Endothelial cell of umbilical vein (primary cell): Measurements from ENCODE around the gene PTPN13. TPM values are rescaled to one million over a fixed set of nuclear protein-coding genes. Genes with fewer than 3 reads are reported as not detected.

Source experiments
- BruUV-seq: library from RNA; stranded (reverse); fragments of 400-500 nt; replicated peaks from 2 replicates; lab custom pipeline; 2021; lab: Mats Ljungman, UMichigan
- CTCF ChIA-PET: fragments of 300-600, 350-600 bp; sonication (Branson Sonifier 250); formaldehyde crosslinking; loops from one replicate; lab custom pipeline; 2021; ENCODE audit warnings: antibody characterized with exemption, inconsistent platforms; lab: Charles Lee
- POLR2A ChIA-PET: fragments of 300-600, 350-600 bp; sonication (Branson Sonifier 250); formaldehyde crosslinking; loops from one replicate; lab custom pipeline; 2021; ENCODE audit warnings: antibody characterized with exemption, inconsistent platforms; lab: Charles Lee
- DNase-seq: peaks from one replicate; pipeline ENCODE4 v3.0.0-alpha.2; 2011; ENCODE audit warnings: low read depth, low spot score
- FAIRE-seq: peaks from 2 replicates; lab custom pipeline; 2011; peaks lifted over from hg19 to GRCh38; lab: Jason Lieb, UNC
- H2AFZ ChIP-seq: 2 replicates; pipeline ENCODE4 v1.6.0; 2012; ENCODE audit warnings: low read depth, low read length, control low read depth, inconsistent platforms
- H3K27ac ChIP-seq: 2 replicates; pipeline ENCODE4 v1.5.1; 2011; ENCODE audit warnings: low read depth, mild to moderate bottlenecking, control low read depth, low read length, moderate library complexity; ENCODE audit not compliant: insufficient read depth
- H3K27me3 ChIP-seq, 2 experiments: 2 replicates each; pipeline versions ENCODE4 v1.6.0 to v1.6.1; 2011; ENCODE audit warnings: low read length in 2 of 2, mixed read lengths in 1 of 2; ENCODE audit not compliant: control insufficient read depth in 2 of 2, insufficient read depth in 2 of 2
- H3K36me3 ChIP-seq, 2 experiments: 2 replicates in 1 of 2; 3 replicates in 1 of 2; pipeline ENCODE4 v1.5.1; 2011; ENCODE audit warnings: low read length in 2 of 2, mild to moderate bottlenecking in 1 of 2, moderate library complexity in 1 of 2; ENCODE audit not compliant: control insufficient read depth in 2 of 2, insufficient read depth in 2 of 2; ENCODE audit errors: extremely low read depth in 1 of 2
- H3K4me1 ChIP-seq: 3 replicates; pipeline ENCODE4 v1.5.1; 2011; ENCODE audit warnings: mild to moderate bottlenecking, low read length; ENCODE audit not compliant: control insufficient read depth, insufficient read depth; ENCODE audit errors: extremely low read depth
- H3K4me2 ChIP-seq: 2 replicates; pipeline ENCODE4 v1.6.1; 2011; ENCODE audit warnings: low read length, control low read depth, mixed read lengths; ENCODE audit not compliant: insufficient read depth
- H3K4me3 ChIP-seq, 3 experiments: fragments of 200-600 bp in 1 of 3; sonication (generic), shearing (Covaris generic) in 1 of 3; replicated peaks in 1 of 3; 2 replicates each; pipeline ENCODE4 v1.5.1; 2011 to 2016; ENCODE audit warnings: control low read depth in 3 of 3, low read length in 3 of 3, mild to moderate bottlenecking in 2 of 3, inconsistent platforms in 1 of 3, low read depth in 1 of 3, moderate library complexity in 1 of 3; ENCODE audit not compliant: insufficient read depth in 1 of 3
- H3K79me2 ChIP-seq: 2 replicates; pipeline ENCODE4 v1.6.0; 2012; ENCODE audit warnings: low read length, inconsistent platforms; ENCODE audit not compliant: control insufficient read depth, insufficient read depth
- H3K9ac ChIP-seq: replicated peaks from 2 replicates; pipeline ENCODE3; 2011; ENCODE audit warnings: low read length, control low read depth; ENCODE audit not compliant: insufficient read depth; ENCODE audit errors: extremely low read depth
- H3K9me1 ChIP-seq: replicated peaks from 3 replicates; pipeline ENCODE4 v1.6.0; 2011; ENCODE audit warnings: mild to moderate bottlenecking, low read length; ENCODE audit not compliant: control insufficient read depth, insufficient read depth; ENCODE audit errors: extremely low read depth
- H3K9me3 ChIP-seq: replicated peaks from 2 replicates; pipeline ENCODE4 v1.5.1; 2012; ENCODE audit warnings: low read length, inconsistent platforms; ENCODE audit not compliant: control insufficient read depth, insufficient read depth
- H4K20me1 ChIP-seq: replicated peaks from 2 replicates; pipeline ENCODE3; 2011; ENCODE audit warnings: mild to moderate bottlenecking, low read length; ENCODE audit not compliant: control insufficient read depth, insufficient read depth; ENCODE audit errors: extremely low read depth
- EZH2 ChIP-seq: IDR thresholded peaks from 2 replicates; pipeline ENCODE4 v1.6.1; 2012; ENCODE audit warnings: borderline replicate concordance, low read depth, mild to moderate bottlenecking, moderate library complexity, low read length, inconsistent platforms; ENCODE audit not compliant: severe bottlenecking
- FOS ChIP-seq: IDR thresholded peaks from 2 replicates; pipeline ENCODE4 v1.6.1; 2011; ENCODE audit warnings: mild to moderate bottlenecking, low read length, moderate library complexity, borderline replicate concordance; ENCODE audit not compliant: insufficient read depth
- GATA2 ChIP-seq: IDR thresholded peaks from 2 replicates; pipeline ENCODE4 v1.7.0; 2011; ENCODE audit warnings: low read depth, mild to moderate bottlenecking, moderate library complexity, mixed read lengths, low read length; ENCODE audit not compliant: insufficient read length, insufficient read depth
- JUN ChIP-seq: IDR thresholded peaks from 2 replicates; pipeline ENCODE4 v1.6.1; 2011; ENCODE audit warnings: borderline replicate concordance, low read depth; ENCODE audit not compliant: insufficient read length, insufficient read depth
- MYC ChIP-seq: IDR thresholded peaks from one replicate; pipeline ENCODE4 v1.6.1; 2011; ENCODE audit warnings: mild to moderate bottlenecking, low read depth, low read length
- POLR2A ChIP-seq: IDR thresholded peaks from 2 replicates; pipeline ENCODE4 v1.6.1; 2012; ENCODE audit warnings: low read depth, mild to moderate bottlenecking, control low read depth, low read length
- POLR2AphosphoS5 ChIP-seq: IDR thresholded peaks from 2 replicates; pipeline ENCODE4 v1.6.1; 2012; ENCODE audit warnings: low read depth, mild to moderate bottlenecking, control low read depth, low read length, moderate library complexity; ENCODE audit not compliant: insufficient read depth
- dilution Hi-C: fragments of 300-500 bp; cut with MboI; formaldehyde crosslinking; loops from one replicate; pipeline ENCODE4 v1.15.0; 2019; ENCODE audit warnings: low sequenced_read_pairs; ENCODE audit not compliant: extremely low pct_ligation_motif_present
- intact Hi-C: fragments of 100-400 bp; cut with micrococcal nuclease; formaldehyde crosslinking; loops from one replicate; pipeline ENCODE4 v1.10.0; 2022
- polyA plus RNA-seq, 4 experiments: library from polyadenylated mRNA; depleted of rRNA in 3 of 4; stranded (reverse) in 3 of 4; unstranded in 1 of 4; fragments of >200 nt; gene quantifications; 2 replicates each; pipeline versions ENCODE4 v1.2.1 to v1.2.3, GENCODE V29; 2011 to 2012; ENCODE audit warnings: missing spikeins in 1 of 4
- total RNA-seq: library from RNA; stranded (reverse); gene quantifications from 2 replicates; pipeline ENCODE4 v1.2.3, GENCODE V29; 2021
- TF ChIP-seq, protein P1 (sequence below): IDR thresholded peaks from 2 replicates; pipeline ENCODE4 v1.6.1; 2011; ENCODE audit not compliant: insufficient read depth, insufficient read length
- TF ChIP-seq, protein P2 (sequence below), 2 donors: IDR thresholded peaks; 1 replicate in 1 of 2; 2 replicates in 1 of 2; pipeline ENCODE4 v1.5.1; 2011; ENCODE audit warnings: low read length in 2 of 2, mild to moderate bottlenecking in 2 of 2, moderate library complexity in 2 of 2, control low read depth in 1 of 2, inconsistent platforms in 1 of 2, low read depth in 1 of 2; ENCODE audit not compliant: insufficient read depth in 1 of 2; ENCODE audit errors: extremely low read depth in 1 of 2

Gene PTPN13
- total and polyA plus RNA-seq, 2 donors (not counting 3 experiments of a cell fraction or from before 2014, with no cell fraction given): 0.69 to 2.9 TPM

DNA sequence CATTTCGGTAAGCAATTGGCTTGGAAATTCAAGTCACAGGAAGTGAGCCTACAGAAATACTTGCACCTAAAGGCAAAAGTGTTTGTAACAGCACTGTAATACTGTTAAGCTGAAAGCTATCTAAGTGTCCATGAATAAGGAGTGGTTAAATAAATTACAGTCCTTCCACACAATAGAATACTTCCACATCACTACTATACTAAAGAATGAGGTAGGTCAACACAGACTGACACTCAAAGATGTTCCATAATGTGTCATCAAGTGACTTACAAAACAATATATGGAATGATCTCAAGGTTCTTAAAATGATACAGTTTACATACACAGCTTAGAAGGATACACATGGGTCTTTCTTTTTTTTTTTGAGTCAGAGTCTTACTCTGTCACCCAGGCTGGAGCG lies 228.0 kb downstream of the PTPN13 start:
- Histone ChIP-seq H3K9me1 (no peaks in the 10 kb centered on the region), H3K27me3 (no peaks in the 10 kb centered on the region), H2AFZ (no peak overlapping the region), H3K4me3 (no peak overlapping the region), H3K79me2 (no peaks in the 10 kb centered on the region), H3K9me3 (no peaks in the 10 kb centered on the region), H3K4me1 (peaks cover 7% of the 10 kb centered on the region), H3K36me3 (no peaks in the 10 kb centered on the region), H4K20me1 (no peaks in the 10 kb centered on the region), H3K9ac (no peak overlapping the region), H3K27ac (no peak overlapping the region), H3K4me2 (no peak overlapping the region)
- intact Hi-C loops (no loop called here), dilution Hi-C loops (no loop called here)
- CTCF ChIA-PET: no interaction called here
- FAIRE-seq (no peak), DNase-seq (no peak)
- BruUV-seq: no TSS peak
- TF ChIP-seq, protein P1, sequence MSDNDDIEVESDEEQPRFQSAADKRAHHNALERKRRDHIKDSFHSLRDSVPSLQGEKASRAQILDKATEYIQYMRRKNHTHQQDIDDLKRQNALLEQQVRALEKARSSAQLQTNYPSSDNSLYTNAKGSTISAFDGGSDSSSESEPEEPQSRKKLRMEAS: no peak
- no peak for TF ChIP-seq POLR2A
- no peak for TF ChIP-seq MYC
- TF ChIP-seq FOS: no peak
- no peak for TF ChIP-seq GATA2
- TF ChIP-seq, protein P2, sequence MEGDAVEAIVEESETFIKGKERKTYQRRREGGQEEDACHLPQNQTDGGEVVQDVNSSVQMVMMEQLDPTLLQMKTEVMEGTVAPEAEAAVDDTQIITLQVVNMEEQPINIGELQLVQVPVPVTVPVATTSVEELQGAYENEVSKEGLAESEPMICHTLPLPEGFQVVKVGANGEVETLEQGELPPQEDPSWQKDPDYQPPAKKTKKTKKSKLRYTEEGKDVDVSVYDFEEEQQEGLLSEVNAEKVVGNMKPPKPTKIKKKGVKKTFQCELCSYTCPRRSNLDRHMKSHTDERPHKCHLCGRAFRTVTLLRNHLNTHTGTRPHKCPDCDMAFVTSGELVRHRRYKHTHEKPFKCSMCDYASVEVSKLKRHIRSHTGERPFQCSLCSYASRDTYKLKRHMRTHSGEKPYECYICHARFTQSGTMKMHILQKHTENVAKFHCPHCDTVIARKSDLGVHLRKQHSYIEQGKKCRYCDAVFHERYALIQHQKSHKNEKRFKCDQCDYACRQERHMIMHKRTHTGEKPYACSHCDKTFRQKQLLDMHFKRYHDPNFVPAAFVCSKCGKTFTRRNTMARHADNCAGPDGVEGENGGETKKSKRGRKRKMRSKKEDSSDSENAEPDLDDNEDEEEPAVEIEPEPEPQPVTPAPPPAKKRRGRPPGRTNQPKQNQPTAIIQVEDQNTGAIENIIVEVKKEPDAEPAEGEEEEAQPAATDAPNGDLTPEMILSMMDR (IDR thresholded peaks at IDR 0.05; ENCODE audit: extremely low read depth in 1 of 2, insufficient read depth in 1 of 2, low read depth in 1 of 2, low read length in 2 of 2): no peak
- no peak for TF ChIP-seq POLR2AphosphoS5
- TF ChIP-seq EZH2: no peak
- no peak for TF ChIP-seq JUN
- POLR2A ChIA-PET: no interaction called here
